Fibroblast of skin of scalp (primary cell): ENCODE data around the gene CAMTA1.
A peak's percentile ranks its signal among the peaks of the same experiment; 100 is the strongest.
"Not testable (repeated sequence)": the region's sequence is repeated elsewhere in the genome, so short reads cannot be mapped to it uniquely, and the experiment has no call there.

Source experiments
- DNase-seq: peaks from one replicate; pipeline ENCODE4 v3.0.0-alpha.2; 2013

CAMTA1 gene

DNA sequence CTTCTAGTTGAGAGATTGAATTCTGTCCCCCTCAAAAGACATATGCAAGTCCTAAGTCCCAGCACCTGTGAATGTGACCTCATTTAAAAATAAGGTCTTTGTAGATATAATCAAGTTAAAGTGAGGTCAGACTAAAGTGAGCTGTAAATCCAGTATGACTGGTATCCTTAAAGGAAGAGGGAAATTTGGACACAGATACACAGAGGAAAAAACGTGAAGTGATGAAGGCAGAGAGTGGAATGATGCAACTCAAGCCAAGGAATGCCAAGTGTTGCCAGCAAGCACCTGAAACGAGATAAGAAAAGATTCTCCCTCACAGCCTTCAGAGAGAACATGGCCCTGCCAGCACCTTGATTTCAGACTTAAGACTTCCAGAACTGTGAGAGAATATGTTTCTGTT lies 541.1 kb downstream of the CAMTA1 start:
- DNase-seq, result no peak

DNA sequence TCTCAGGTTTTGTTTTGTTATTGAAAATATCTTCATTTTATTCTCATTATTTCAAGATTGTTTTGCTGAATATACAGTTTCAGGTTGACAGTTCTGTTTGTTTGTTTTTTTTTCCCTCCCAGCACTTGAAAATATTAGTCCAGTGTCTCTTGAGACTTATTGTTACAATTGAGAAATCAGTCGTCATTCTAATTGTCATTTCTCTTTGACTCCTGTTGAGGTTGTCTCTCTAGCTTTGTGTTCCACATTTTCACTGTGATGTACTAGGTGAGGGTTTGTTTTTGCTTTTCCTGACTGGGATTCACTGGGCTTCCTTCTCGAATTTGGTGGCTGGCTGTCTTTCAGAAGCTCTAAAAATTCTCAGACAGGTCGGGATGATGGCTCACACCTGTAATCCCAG lies 542.6 kb downstream of the CAMTA1 start:
- DNase-seq, result no peak

DNA sequence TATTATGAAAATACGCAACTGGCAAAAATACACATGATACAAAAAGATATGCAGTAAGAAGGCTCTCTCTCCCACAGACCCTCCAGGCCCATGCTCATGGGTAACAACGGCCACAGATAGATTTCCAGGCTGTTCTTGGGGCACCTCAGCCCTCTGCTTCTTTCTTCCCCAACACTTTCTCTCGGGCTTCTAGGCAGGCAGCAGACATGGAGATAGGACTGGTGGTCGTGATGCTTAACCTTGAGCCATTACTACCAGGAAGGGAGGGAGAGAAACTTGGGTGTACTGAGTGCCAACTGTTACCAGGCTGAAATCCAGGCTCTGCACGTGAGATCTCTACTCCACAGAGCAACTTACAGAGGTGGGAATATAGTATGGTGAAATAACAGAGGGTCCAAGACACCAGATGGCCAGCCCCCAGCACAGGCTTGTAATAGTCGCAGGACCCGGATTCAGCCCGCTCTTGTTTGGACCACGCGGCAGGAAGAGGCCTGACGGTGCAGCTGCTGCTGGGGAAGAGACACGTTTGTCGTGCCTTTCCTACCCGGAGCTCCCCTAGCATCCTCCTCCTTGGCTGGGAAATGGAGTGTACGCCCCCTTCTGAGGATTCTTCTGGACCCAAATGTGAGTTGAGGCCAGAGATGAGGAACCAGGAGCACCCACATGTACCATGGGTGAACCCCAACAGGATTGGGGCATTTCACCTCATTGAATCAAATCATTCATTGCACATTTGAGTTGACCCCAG lies 544.8 kb downstream of the CAMTA1 start:
- no peak for DNase-seq

DNA sequence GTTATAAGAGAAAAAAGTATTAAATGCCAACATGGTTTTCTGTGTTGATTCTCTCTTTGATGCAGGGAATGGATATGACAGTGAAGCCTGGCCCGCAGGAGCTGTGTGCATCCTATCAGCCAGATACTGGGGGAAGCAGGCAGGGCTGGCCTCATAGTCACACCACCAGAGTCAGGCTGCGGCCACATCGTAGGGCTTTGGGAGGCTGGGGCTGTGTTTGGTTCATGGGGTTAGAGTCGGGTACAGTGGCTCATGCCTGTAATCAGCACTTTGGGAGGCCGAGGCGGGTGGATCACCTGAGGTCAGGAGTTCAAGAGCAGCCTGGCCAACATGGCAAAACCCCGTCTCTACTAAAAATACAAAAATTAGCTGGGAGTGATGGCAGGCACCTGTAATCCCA lies 545.5 kb downstream of the CAMTA1 start:
- not testable (repeated sequence) for DNase-seq

DNA sequence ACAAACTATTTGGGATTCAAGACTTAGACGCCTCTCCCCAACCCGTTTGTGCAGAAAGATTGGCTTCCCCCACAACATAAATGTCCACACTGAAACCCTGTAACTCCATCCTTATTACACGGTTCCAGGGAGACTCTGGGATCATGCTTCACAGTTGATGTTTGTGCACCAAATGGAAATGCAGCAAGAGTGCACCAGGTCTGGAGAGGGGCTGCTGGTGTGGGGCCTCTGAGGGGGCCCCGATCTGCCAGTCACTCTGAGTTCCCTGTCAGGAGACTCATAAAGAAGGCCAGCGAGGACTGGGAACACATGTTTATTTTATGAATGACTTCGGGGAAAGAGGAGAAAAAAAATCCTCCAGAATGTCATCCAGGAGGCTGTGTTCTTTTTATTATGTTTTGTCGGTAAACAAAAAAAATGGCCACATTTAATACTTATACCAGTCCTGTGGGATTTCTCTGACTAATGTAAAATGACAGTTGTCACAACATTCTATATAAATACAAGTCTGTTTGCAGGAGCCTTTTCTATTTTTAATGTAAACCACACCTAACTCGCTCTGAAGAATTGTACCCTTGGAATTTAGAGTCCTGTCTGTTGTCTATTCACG lies 546.8 kb downstream of the CAMTA1 start:
- no peak for DNase-seq

DNA sequence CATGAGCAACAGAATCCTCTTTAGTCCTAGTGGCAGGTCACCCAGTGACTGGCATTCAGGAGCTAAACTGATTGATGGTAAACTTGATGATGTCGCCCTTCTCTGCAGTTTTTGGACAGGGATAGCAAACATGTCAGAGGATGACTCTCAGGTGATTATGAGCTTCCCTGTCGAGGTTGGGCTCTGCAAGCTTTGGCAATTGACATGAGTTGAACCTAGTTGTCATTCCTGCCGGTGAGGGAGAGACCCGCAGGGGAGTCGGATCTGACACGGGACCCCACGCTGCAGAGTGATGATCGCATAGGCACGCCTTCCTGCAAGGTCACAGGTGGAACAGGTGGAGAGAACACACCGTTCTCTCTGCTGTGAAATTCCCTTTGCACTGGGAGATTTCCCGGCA lies 547.8 kb downstream of the CAMTA1 start:
- no peak for DNase-seq

DNA sequence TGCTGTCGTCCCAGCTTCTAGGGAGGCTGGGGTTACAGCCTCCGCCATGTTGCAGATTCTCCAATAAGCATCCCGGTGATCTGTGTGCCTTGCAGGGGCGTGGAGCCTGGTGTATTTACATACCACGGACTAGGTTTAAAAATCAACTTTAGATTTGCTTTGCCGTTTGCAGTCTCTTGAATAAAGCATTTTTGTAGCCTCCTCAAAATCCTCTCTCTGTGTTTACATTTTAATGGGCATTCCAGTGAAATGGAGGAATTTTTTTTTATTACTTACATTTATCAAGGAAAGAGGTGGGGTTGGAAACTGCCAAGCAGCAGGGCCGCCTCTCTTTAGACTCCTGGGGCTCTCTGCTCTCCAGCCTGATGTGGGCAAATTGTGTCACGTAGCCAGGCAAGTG lies 548.4 kb downstream of the CAMTA1 start:
- no peak for DNase-seq

DNA sequence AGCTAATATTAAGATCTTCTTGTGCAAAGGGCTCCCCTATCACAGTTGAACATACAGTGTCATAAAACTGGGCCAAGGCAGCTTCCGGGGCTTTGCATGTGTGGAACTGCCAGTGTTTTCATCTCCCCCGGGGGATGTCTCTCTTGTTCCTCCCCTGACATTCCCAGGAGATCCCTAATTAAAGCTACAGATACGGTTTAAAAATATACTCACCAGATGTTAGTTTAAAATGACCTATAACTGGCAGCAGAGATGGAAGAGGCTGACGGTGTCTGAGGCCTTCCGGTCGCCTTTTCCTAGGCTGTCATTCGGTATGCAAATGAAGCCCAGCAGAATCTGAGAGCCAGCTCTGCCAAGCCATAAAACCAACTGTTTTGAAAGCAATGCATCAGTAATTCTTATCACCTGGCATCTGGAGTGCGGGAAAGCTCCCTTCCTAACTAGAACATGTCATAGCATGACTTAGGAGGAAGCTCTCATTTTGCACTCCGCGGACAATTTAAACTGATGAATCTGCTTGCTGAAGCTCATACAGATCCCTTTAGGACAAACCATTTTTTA lies 549.3 kb downstream of the CAMTA1 start:
- DNase-seq, result peak; percentile 52

DNA sequence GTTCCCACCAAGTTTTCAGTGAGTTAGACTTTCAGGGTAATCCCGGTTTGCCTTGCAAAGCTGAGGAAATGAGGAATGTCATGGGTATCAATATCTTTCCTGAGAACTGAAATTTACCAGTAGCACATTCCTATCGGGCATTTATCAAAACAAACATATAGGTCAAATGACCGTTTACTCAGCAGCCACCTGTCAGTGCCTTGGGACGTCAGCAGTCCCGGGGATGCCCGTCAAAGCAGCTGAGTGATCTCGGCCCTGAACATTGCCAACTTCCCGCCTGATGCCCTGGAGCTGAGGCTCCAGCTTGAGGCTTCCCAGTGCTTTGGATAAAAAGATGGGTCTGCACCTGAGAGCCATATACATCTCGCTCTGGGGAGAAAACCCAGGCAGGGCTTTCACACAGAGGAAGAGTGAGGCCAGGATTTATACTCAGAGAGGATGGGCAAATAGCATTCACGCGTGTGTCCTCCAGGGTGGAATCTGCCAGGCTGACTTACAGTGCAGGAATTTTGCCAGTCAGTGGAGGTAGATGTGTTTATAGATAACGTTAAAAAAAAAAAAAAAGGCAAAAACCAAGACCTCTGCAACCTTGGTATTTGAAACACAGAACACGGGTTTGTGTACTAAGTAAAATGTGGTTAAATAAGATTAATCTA lies 550.1 kb downstream of the CAMTA1 start:
- DNase-seq, result no peak

DNA sequence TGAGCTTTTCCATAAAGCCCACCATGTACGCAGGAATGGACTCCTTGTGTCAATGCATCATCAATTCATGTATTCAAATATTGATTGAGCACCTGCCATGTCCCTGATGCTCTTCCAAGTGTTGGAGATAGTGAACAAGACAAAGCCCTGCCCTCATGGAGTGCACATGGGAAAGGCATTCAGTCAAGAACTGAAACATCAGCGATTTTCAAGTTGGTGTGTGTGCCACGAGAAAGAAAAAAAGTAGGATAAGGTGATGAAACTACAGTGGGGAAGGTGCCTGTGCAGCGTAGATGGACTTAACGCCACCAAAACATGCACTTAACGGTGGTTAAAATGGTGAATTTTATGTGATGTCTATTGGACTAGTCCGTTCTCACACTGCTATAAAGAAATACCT lies 553.2 kb downstream of the CAMTA1 start:
- no peak for DNase-seq

DNA sequence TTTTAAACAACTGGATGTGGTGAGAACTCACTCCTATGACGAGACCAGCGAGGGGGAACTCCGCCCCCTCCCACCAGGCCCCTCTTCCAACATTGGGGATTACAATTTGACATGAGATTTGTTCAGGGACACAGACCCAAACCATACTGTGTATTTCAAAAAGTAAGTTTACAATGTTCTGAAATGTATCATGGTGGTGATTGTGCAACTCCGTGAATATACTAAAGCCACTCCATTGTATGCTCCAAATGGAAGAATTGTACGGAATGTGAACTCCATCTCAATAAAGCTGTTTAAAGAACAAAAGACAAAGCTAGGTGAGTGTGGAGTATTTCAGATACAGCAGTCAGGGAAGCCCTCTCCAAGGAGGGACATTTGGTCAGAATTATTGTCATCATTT lies 553.8 kb downstream of the CAMTA1 start:
- no peak for DNase-seq

DNA sequence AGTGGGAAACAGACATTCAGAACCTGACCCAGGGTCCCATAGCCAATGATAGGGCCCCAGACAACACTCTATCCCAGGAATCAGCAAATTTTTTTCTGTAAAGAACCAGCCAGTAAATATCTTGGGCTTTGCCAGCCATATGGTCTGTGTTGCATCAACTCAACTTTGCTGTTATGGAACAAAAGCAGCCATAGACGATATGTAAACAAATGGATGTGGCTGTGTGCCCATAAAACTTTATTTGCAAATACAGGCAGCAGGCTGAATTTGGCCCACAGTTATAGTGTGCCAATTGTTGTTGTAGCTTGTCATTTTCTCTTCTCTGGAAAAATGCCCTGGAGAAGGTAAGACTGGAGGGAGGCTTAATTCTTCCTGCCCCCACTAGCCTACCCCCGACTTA lies 554.7 kb downstream of the CAMTA1 start:
- DNase-seq, result no peak

DNA sequence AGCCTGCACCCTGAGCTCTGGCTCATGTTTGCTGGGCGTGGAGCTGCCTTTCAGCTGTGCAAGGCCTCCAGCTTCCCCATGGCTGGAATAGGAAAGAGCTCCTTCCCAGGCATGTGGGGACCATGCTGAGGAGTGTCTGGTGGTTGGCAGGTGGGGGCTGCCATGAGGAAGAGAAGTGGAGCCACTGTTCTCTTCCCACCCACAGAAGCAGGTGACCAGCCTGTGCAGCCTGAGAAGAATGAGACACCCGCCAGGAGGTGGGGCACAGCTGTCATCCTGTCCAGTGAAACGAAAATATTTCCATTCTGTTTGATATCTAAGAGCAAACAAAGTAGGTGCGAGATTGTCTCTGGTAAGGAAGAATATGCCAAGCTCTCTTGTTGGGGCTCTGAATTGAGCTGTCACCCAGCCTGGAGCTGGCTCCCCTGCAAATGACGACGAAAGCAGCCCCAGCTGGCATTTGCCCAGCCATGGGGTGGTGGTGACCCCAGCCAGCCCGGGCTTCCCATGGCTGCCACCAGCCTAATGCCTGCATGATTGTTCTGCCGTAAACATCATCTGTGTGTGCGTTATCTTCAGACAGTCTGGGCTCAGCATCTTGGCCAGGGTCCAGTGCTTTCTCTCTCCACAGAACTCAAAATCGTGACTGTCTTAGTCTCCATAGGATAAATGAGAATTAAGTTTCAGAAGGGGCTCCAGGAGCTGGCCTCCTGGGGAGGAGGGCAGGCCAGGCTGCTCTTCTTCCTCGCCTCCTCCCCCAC lies 556.1 kb downstream of the CAMTA1 start:
- DNase-seq, result peak; percentile 33

DNA sequence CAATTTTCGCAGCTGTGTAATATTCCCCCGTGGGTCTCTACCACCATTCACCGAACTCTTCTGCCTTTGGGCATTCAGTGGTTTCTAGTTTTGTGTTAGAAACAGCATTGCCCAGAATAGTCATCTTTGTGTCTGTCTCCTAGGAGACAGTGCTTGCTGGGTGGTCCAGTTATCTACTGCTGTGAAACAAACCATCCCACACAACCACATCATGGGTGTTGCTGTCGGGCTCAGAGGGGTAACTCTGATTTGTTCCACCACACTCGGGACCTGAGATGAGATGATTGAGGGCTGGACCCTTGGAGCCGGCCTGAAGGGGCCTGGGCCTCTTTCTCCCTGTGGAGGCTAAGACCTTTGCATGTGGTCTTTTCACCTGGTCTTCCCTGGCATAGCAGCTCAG lies 558.6 kb downstream of the CAMTA1 start:
- peak; percentile 22 for DNase-seq

DNA sequence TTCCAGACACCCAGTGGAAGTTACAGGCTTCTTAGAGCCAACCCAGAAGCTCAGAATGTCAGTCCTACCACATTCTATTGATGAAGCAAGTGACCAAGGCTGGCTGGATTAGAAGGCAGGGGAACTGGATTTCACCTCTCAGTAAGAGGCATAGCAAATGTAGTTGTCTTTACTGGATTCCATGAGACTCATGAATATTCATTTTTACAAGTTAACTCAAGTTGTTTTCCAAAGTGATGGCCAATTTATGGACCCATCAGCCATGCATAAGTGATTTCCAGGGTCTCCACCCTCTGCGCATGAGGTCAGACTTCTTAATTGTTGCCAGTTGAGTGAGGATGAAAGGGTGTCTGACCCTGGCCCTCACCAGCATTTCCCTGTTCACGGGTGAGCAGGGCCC lies 559.0 kb downstream of the CAMTA1 start:
- DNase-seq, result no peak

DNA sequence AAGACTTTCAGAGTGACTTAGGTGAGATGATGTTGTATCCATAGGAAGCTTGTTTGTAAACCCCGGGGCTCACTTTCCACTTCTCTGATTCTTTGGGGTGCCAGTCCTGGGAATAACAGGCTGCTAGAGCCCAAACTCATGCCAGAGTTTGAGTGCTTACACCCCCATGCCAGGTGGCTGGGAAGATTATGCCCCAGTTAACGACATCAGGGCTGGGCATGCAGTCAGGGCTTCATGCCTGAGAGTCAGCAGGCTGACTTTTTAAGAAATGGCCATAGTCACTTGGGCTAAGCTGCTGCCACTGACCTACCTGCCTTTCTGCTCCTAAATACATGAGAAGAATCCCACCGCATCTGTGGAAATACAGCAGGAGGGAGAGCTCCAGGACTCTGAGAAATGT lies 560.3 kb downstream of the CAMTA1 start:
- no peak for DNase-seq

DNA sequence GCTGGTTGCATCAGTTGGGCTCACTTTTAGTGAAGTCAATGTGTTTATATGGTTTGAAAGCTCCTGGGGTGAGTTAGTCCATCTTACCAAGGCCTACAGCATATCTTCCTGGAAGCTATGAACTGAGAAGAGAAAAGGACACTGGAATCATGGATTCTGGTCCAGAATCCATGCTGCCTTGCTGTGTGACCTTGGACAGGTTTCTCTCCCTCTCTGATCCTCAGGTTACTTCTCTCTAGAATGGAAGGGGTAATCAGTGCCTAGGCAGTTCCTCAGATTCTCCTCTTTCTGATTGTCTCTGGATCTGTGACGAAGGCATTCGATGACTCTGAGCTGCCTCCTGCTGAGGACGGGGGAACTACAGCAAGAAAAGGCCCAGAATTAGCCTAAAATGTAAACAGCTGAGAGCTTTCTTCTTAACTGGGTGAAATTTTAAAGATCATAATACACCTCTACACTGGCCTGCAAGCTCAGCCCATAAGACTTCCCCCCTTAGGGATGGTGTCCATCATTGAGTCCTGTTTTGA lies 560.9 kb downstream of the CAMTA1 start:
- no peak for DNase-seq

DNA sequence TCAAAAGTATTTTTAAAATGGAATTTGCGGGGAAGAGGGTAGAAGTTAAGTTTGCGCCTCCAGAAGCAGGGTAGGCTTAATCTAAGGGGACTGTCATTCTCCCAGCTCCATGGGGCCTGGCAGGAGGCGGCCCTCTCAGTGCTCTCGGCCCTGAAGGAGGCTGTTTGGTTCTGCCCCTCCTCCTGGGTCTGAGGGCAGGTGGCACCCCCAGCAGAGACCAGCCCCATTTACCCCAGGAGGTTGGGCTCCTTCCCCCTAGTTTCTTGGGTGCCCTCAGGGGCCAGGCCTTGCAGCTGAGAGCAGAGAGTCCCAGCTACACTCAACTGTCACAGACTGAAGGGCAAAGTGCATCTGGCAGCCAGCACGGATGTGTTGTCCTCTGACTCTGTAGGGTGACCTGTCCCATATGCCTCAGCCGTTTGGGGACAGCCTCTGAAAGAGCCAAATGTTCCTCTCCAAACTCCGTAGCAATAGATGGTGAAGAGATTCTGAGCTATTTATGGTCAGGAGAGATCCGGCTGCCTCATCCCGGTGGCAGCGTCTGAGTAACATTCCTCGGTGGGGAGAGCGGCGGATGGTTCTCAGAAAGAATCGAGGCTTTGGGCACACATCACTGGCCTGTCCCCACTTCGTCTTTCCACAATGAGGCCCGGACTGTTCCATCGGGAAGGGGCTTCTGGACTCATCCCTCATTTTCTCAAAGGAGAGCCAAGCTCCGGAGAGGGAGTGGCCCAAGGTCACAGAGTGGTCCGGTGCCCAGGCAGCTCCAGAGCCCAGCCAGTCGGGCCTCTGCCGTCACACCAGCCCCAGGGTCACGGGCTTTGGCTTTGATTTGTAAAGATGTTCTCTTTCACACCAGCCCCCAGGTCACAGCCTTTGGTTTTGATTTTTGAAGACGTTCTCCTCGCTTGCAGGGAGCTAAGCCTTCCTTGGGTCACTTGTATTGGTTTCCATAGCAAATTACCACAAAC lies 561.6 kb downstream of the CAMTA1 start:
- no peak for DNase-seq

DNA sequence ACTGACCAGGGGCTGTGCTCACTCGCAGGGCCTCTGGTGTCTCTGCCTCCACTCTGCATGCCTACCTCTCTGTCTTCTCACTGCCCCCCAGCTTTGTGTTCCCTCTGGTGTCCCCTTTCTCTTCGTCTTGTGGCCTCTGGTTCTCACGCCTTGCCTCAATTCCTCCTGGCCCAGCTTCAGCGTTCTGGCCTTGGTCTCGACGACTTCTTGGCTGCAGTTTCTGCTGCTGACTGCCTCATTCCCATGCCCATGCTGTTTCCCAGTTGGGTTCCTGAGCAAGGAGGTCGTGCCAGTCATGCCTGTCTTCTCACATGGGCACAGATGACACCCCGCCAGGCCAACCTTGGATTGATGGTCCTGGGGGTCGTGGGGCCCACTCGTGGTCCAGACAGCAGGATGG lies 562.8 kb downstream of the CAMTA1 start:
- DNase-seq, result no peak

DNA sequence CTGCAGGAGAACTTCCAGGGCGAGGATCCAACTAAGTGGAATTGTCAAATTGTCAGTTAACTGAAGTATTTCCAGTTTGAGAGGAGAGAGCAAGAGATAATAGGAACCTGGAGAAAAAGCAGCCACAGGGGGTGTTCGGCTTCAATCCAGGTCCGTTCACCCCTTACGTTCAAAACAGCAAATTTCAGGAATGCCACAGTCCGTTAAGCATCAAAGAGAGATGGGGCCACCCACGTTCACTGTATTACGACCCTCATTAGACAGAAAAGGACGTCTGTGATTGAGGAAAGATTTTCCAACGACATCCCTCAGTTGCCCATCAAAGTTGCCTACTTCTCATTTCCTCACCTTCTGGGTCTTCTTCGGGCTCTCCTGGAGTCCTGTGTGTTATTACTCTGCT lies 563.3 kb downstream of the CAMTA1 start:
- no peak for DNase-seq

DNA sequence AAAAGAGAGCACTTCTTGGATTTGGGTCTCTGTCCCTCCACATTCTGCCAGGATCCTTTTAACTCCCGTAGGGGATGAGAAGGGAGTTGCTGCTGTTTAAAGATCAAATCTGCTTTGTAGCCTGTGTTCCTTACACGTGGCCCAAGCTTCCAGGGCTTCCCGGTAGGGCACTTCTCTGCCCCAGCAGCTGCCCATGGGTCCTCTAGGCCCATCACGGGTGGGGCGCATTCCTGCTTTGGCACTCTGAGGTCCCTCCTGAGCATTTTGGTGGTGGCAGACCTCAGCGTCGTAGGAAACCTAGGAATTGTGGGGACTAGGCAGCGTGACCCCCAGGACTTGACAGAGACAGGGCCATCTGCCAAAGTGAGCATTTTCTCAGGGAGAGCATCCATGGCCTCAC lies 565.5 kb downstream of the CAMTA1 start:
- no peak for DNase-seq

DNA sequence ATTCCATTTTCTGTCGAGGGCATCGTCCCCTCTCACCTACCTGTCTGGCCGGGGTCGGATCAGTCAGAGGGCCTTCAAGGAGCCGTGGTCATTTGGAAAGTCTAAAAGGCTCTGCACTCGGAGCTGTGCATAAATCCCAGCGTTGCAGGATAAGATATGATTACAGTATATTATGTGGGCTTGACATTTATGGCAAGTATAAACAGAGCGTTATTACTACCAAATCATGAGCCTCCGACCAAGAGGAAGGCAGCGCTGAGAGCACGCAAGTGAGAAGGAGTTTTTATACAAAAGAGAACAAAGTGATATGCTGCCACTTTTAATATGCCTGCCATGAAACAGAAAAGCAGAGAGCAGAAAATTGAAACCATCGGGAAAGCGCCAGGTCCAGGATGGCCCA lies 566.4 kb downstream of the CAMTA1 start:
- DNase-seq, result no peak
